NOMO-1 treated with dmso at 0.1 percent for 144 hours (cell line): ENCODE data around the gene GSTM2.

Source experiments
- DNase-seq: peaks from one replicate; lab custom pipeline; 2025; ENCODE audit not compliant: unreplicated experiment; lab: John Stamatoyannopoulos, UW

The GSTM2 gene

GRCh38 chr1:109712321-109712864 is 44.5 kb downstream of the GSTM2 start:
- no peak for DNase-seq

DNA sequence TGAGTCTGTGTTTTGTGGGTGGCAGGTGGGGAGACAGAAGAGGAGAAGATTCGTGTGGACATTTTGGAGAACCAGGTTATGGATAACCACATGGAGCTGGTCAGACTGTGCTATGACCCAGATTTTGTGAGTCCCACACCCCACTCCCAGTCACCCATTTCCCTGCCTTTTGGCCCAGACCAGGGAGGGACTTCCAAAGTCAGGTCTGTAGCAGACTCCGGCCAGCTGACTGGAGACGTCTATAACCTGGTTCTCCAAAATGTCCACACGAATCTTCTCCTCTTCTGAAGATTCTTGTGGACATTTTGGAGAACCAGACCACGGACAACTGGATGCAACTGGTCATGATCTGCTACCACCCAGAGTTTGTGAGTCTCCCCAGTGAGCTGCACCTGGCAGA is 45.8 kb downstream of the GSTM2 start:
- DNase-seq: no peak

GRCh38 chr1:109714661-109715372 is 47.0 kb downstream of the GSTM2 start:
- DNase-seq: no peak

GRCh38 chr1:109716121-109716520 is 48.3 kb downstream of the GSTM2 start:
- no peak for DNase-seq

GRCh38 chr1:109716570-109717090 is 48.8 kb downstream of the GSTM2 start:
- no peak for DNase-seq

DNA sequence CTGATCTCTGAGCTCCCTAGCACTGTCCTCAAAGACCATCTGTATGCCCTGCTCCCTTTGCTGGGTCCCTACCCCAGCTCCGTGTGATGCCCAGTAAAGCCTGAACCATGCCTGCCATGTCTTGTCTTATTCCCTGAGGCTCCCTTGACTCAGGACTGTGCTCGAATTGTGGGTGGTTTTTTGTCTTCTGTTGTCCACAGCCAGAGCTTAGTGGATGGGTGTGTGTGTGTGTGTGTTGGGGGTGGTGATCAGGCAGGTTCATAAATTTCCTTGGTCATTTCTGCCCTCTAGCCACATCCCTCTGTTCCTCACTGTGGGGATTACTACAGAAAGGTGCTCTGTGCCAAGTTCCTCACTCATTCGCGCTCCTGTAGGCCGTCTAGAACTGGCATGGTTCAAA is 49.9 kb downstream of the GSTM2 start:
- no peak for DNase-seq

- no peak for DNase-seq
Measured at GRCh38 chr1:109718495-109718894, 50.6 kb downstream of the GSTM2 start.

DNA sequence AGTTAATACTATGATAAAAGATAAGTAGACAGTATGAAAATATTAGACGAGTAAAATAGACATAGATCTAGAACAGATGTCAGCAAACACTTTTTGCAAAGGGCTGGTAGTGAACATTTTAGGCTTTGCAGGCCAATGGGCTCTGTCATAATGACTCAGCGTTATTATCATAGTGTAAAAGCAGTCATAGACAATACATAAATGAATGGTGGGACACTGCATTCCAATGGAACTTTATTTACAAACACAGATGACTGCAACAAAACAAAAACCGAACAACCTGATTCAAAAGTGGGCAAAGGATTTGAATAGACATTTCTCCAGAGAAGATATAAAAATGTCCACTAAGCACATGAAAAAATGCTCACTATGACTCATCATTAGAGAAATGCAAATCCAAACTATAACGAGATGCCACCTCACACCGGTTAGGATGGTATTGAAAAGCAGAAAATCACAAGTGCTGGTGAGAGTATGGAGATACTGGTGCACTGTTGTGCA is 51.5 kb downstream of the GSTM2 start:
- no peak for DNase-seq

GRCh38 chr1:109721042-109721441 is 53.2 kb downstream of the GSTM2 start:
- DNase-seq: no peak

- DNase-seq: no peak
Measured at GRCh38 chr1:109721971-109722370, 54.1 kb downstream of the GSTM2 start.

GRCh38 chr1:109722908-109723691 is 55.2 kb downstream of the GSTM2 start:
- DNase-seq: no peak
